T-helper 1 cell treated with Interleukin-12 subunit alpha and Interleukin-12 subunit beta and Interleukin-4 antibody, amounts not matched to agents 30 ng/mL and 1 ng/mL, for 36 hours (primary cell): ENCODE data around the gene ZNF497. TPM values are rescaled to one million over a fixed set of nuclear protein-coding genes. Genes with fewer than 3 reads are reported as not detected.

ENCODE experiments used
- intact Hi-C: fragments of 100-400 bp; cut with micrococcal nuclease; formaldehyde crosslinking; loops from one replicate; pipeline ENCODE4 v1.15.1; 2024
- total RNA-seq: library from RNA; stranded (reverse); gene quantifications from 2 replicates; pipeline ENCODE4 v1.2.3, GENCODE V29; 2022

ZNF497 gene
- total RNA-seq, result 0.64 and 1.0 TPM in 2 replicates

- intact Hi-C loops, result loop anchor here (1.0 kb wide), 12 partner anchors 15 to 182 kb away; partner anchors contain the start of genes ERVK3-1, RPS5, TRIM28 and ZBTB45
Observed at GRCh38 chr19:58362272-58362994, at the start of gene ZNF497. ZNF497 (minus strand) TSS chr19:58362751; CDS start chr19:58357635, 5,116 bp downstream.

- intact Hi-C loops, result loop anchor here (5.0 to 10.0 kb wide), 2 partner anchors 227 to 1164 kb away; partner anchors contain the start of genes ZNF274 and ZNF805
Observed at GRCh38 chr19:58409010-58409790, 46.6 kb upstream of the ZNF497 start.

- intact Hi-C loops, result loop anchor here (1.0 to 10.0 kb wide), 17 partner anchors 21 to 1164 kb away; partner anchors contain the start of genes ERVK3-1, RPS5, ZBTB45 and ZNF132
Observed at GRCh38 chr19:58408152-58409009, 45.8 kb upstream of the ZNF497 start, which contains the start of gene ZNF584. ZNF584 (plus strand) TSS chr19:58408649; CDS start chr19:58409148, 499 bp downstream.

- intact Hi-C loops, result loop anchor here (1.0 to 10.0 kb wide), 17 partner anchors 20 to 1163 kb away; partner anchors contain the start of genes ERVK3-1, RPS5, ZBTB45 and ZNF132
Observed at GRCh38 chr19:58407658-58408151, 45.2 kb upstream of the ZNF497 start.

- intact Hi-C loops, result loop anchor here (5.0 to 10.0 kb wide), 2 partner anchors 225 to 1162 kb away; partner anchors contain the start of genes ZNF274 and ZNF805
Observed at GRCh38 chr19:58406818-58407657, 44.5 kb upstream of the ZNF497 start.

GRCh38 chr19:58403920-58404478, 41.4 kb upstream of the ZNF497 start:
- intact Hi-C loops, result loop anchor here (10.0 kb wide), 1 partner anchor 1159 kb away; the partner anchor contains the start of gene ZNF805

GRCh38 chr19:58401840-58402421, 39.4 kb upstream of the ZNF497 start:
- intact Hi-C loops, result loop anchor here (1.0 to 10.0 kb wide), 18 partner anchors 15 to 1157 kb away; partner anchors contain the start of genes ERVK3-1, MZF1, RPS5 and TRIM28

- intact Hi-C loops, result loop anchor here (1.0 to 10.0 kb wide), 18 partner anchors 14 to 1156 kb away; partner anchors contain the start of genes ERVK3-1, MZF1, RPS5 and TRIM28
Observed at GRCh38 chr19:58400916-58401839, 38.6 kb upstream of the ZNF497 start.

GRCh38 chr19:58400316-58400915, 37.9 kb upstream of the ZNF497 start:
- intact Hi-C loops, result loop anchor here (10.0 kb wide), 1 partner anchor 1156 kb away; the partner anchor contains the start of gene ZNF805

GRCh38 chr19:58399903-58400302, 37.4 kb upstream of the ZNF497 start:
- intact Hi-C loops, result loop anchor here (10.0 kb wide), 1 partner anchor 1155 kb away; the partner anchor contains the start of gene ZNF805

GRCh38 chr19:58398545-58398944, 36.0 kb upstream of the ZNF497 start:
- intact Hi-C loops, result no loop called here

- intact Hi-C loops, result no loop called here
Observed at GRCh38 chr19:58398087-58398486, 35.5 kb upstream of the ZNF497 start.

GRCh38 chr19:58397533-58398037, 35.0 kb upstream of the ZNF497 start:
- intact Hi-C loops, result no loop called here

GRCh38 chr19:58396691-58397532, 34.4 kb upstream of the ZNF497 start:
- intact Hi-C loops, result no loop called here

GRCh38 chr19:58395979-58396627, 33.6 kb upstream of the ZNF497 start:
- intact Hi-C loops, result no loop called here
